Renal cortical epithelial cell (primary cell): ENCODE results near the gene ROPN1L. TPM values are rescaled to one million over a fixed set of nuclear protein-coding genes. Genes with fewer than 3 reads are reported as not detected.
"Not testable (repeated sequence)": the region's sequence is repeated elsewhere in the genome, so short reads cannot be mapped to it uniquely, and the experiment has no call there.

Source experiments
- DNase-seq: peaks from one replicate; pipeline ENCODE4 v3.0.0-alpha.2; 2011; ENCODE audit warnings: low read depth
- total RNA-seq: library from RNA; depleted of rRNA; stranded (reverse); fragments of >200 nt; gene quantifications from 2 replicates; pipeline ENCODE4 v1.2.3, GENCODE V29; 2014

Gene ROPN1L
- total RNA-seq, 1 donor from 2014 or later = 3.1 TPM

- no peak for DNase-seq
Measured at GRCh38 chr5:10478436-10478835, 36.8 kb downstream of the ROPN1L start.

- peak; percentile 90 for DNase-seq
Measured at GRCh38 chr5:10479154-10479721, 37.6 kb downstream of the ROPN1L start.

- no peak for DNase-seq
Measured at GRCh38 chr5:10480237-10480985, 38.7 kb downstream of the ROPN1L start.

GRCh38 chr5:10481241-10481935 lies 39.7 kb downstream of the ROPN1L start:
- no peak for DNase-seq

GRCh38 chr5:10482791-10483530 lies 41.3 kb downstream of the ROPN1L start:
- DNase-seq = no peak

GRCh38 chr5:10484774-10485141 lies 43.1 kb downstream of the ROPN1L start:
- no peak for DNase-seq

GRCh38 chr5:10485142-10485795 lies 43.6 kb downstream of the ROPN1L start:
- no peak for DNase-seq

GRCh38 chr5:10485897-10486296 lies 44.2 kb downstream of the ROPN1L start:
- no peak for DNase-seq

- no peak for DNase-seq
Measured at GRCh38 chr5:10486511-10487344, 45.0 kb downstream of the ROPN1L start.

- DNase-seq = no peak
Measured at GRCh38 chr5:10488144-10488543, 46.5 kb downstream of the ROPN1L start.

GRCh38 chr5:10489810-10490426 lies 48.2 kb downstream of the ROPN1L start:
- DNase-seq = no peak

GRCh38 chr5:10490927-10491672 lies 49.4 kb downstream of the ROPN1L start:
- DNase-seq = no peak

GRCh38 chr5:10491673-10492026 lies 50.0 kb downstream of the ROPN1L start:
- no peak for DNase-seq

- DNase-seq = no peak
Measured at GRCh38 chr5:10493884-10494283, 52.2 kb downstream of the ROPN1L start.

GRCh38 chr5:10494497-10494896 lies 52.8 kb downstream of the ROPN1L start:
- DNase-seq = not testable (repeated sequence)

- DNase-seq = no peak
Measured at GRCh38 chr5:10497554-10497953, 55.9 kb downstream of the ROPN1L start.

- DNase-seq = no peak
Measured at GRCh38 chr5:10498350-10498749, 56.7 kb downstream of the ROPN1L start.

- no peak for DNase-seq
Measured at GRCh38 chr5:10499066-10499465, 57.4 kb downstream of the ROPN1L start.

GRCh38 chr5:10499776-10500175 lies 58.1 kb downstream of the ROPN1L start:
- DNase-seq = no peak

GRCh38 chr5:10500669-10501068 lies 59.0 kb downstream of the ROPN1L start:
- DNase-seq = no peak
